Esophagus squamous epithelium (tissue), 5 donors: Measurements from ENCODE around the gene IRF3. TPM values are rescaled to one million over a fixed set of nuclear protein-coding genes. Genes with fewer than 3 reads are reported as not detected.
A peak's percentile ranks its signal among the peaks of the same experiment; 100 is the strongest.

Experiments
- DNase-seq: peaks from one replicate; lab custom pipeline; 2025; lab: John Stamatoyannopoulos, UW
- H3K27ac ChIP-seq, 4 donors: fragments of 200-600 bp; sonication (generic); one replicate each; pipeline ENCODE4 v1.5.1; 2016 to 2019; ENCODE audit warnings: mild to moderate bottlenecking in 1 of 4
- H3K27me3 ChIP-seq, 4 donors: fragments of 200-600 bp; sonication (generic); 1 replicate in 3 of 4; 2 replicates in 1 of 4; pipeline versions ENCODE4 v1.5.1 to v1.6.0; 2017 to 2021; ENCODE audit warnings: antibody characterized with exemption in 1 of 4
- H3K36me3 ChIP-seq, 3 donors: fragments of 200-600 bp; sonication (generic); one replicate each; pipeline ENCODE4 v1.5.1; 2016 to 2019
- H3K4me1 ChIP-seq, 3 donors: fragments of 200-600 bp; sonication (generic); one replicate each; pipeline ENCODE4 v1.5.1; 2017 to 2019
- H3K4me3 ChIP-seq, 4 donors: fragments of 200-600 bp; sonication (generic); 1 replicate in 3 of 4; 2 replicates in 1 of 4; pipeline ENCODE4 v1.5.1; 2016 to 2019; ENCODE audit warnings: mild to moderate bottlenecking in 2 of 4, moderate library complexity in 1 of 4
- H3K9me3 ChIP-seq, 3 donors: fragments of 200-600 bp; sonication (generic); one replicate each; pipeline ENCODE4 v1.5.1; 2016 to 2019
- CTCF ChIP-seq, 6 experiments: fragments of 450-650 bp in 4 of 6; fragments of 200-600 bp in 2 of 6; sonication (generic) in 2 of 6; IDR thresholded peaks; one replicate each; pipeline ENCODE4 v1.5.1; 2016 to 2019; ENCODE audit warnings: antibody characterized with exemption in 6 of 6, mild to moderate bottlenecking in 4 of 6, moderate library complexity in 4 of 6
- POLR2A ChIP-seq, 4 donors: fragments of 450-650 bp; IDR thresholded peaks; one replicate each; pipeline ENCODE4 v1.6.1; 2017; ENCODE audit warnings: antibody characterized with exemption in 4 of 4, mild to moderate bottlenecking in 4 of 4, moderate library complexity in 3 of 4
- WGBS, 2 donors: methylation state at CpG; one replicate each; pipeline ENCODE4 v1.1.5; 2018; 5-methylcytosine and 5-hydroxymethylcytosine counted together
- intact Hi-C: fragments of 100-400 bp; cut with DNase I; formaldehyde crosslinking; loops from one replicate; pipeline ENCODE4 v1.15.0; 2022
- total RNA-seq, 4 donors: library from RNA; depleted of rRNA; stranded (reverse); fragments of >200 nt; gene quantifications; one replicate each; pipeline ENCODE4 v1.1.0, GENCODE V29; 2016
- donor health status: DM: yes; HTN: yes; CAD: no.

IRF3 gene
- total RNA-seq, 4 donors from 2014 or later, result 33.5 to 69.1 (median 49.4) TPM

GRCh38 chr19:49663224-49663623, 2.4 kb downstream of the IRF3 start:
- H3K4me1 ChIP-seq, result peaks cover 16 to 61% (median 19%) of the 10 kb centered on the region in 3 donors
- no peaks in the 10 kb centered on the region for H3K27me3 ChIP-seq
- no peaks in the 10 kb centered on the region for H3K9me3 ChIP-seq
- DNase-seq, result no peak
- intact Hi-C loops, result no loop called here
- H3K4me3 ChIP-seq, result no peak overlapping the region
- 74 to 75% methylated on average over 7 to 10 of the region's 12 CpGs for WGBS, 2 donors
- H3K27ac ChIP-seq, result peak overlapping the region in 3 of 4 donors; percentile 84 to 98 (median 97)
- H3K36me3 ChIP-seq, result peaks cover 16 to 50% (median 38%) of the 10 kb centered on the region in 3 donors
- no peak for TF ChIP-seq POLR2A (IDR thresholded peaks at IDR 0.05)
- no peak for TF ChIP-seq CTCF (IDR thresholded peaks at IDR 0.05)

GRCh38 chr19:49662011-49662410, 3.6 kb downstream of the IRF3 start:
- TF ChIP-seq CTCF (IDR thresholded peaks at IDR 0.05), result no peak
- no peak for TF ChIP-seq POLR2A (IDR thresholded peaks at IDR 0.05)
- peaks cover 16 to 57% (median 18%) of the 10 kb centered on the region in 3 donors for H3K4me1 ChIP-seq
- peaks cover 28 to 62% (median 48%) of the 10 kb centered on the region in 3 donors for H3K36me3 ChIP-seq
- no peak for DNase-seq
- no peaks in the 10 kb centered on the region for H3K27me3 ChIP-seq
- H3K27ac ChIP-seq, result no peak overlapping the region
- H3K4me3 ChIP-seq, result no peak overlapping the region
- WGBS, 2 donors, result 60% methylated on average over 1 of the region's 16 CpGs; no CpG with 5 or more reads in 1 of the 2 donors
- intact Hi-C loops, result no loop called here
- no peaks in the 10 kb centered on the region for H3K9me3 ChIP-seq

- Histone ChIP-seq H3K9me3 (no peaks in the 10 kb centered on the region), H3K27ac (no peak overlapping the region), H3K4me1 (peaks cover 8 to 45% (median 9%) of the 10 kb centered on the region in 3 donors), H3K27me3 (no peaks in the 10 kb centered on the region), H3K4me3 (no peak overlapping the region), H3K36me3 (peaks cover 42 to 77% (median 64%) of the 10 kb centered on the region in 3 donors)
- DNase-seq, result no peak
- TF ChIP-seq POLR2A (IDR thresholded peaks at IDR 0.05) (no peak), CTCF (IDR thresholded peaks at IDR 0.05) (no peak)
- WGBS, 2 donors, result 72 to 82% methylated on average over 6 to 9 of the region's 15 CpGs
- intact Hi-C loops, result no loop called here
Observed at GRCh38 chr19:49660338-49660961, 5.2 kb downstream of the IRF3 start.

- H3K4me1 ChIP-seq, result peaks cover 3 to 32% (median 4%) of the 10 kb centered on the region in 3 donors
- H3K27ac ChIP-seq, result no peak overlapping the region
- 89 to 100% methylated on average over 2 to 3 of the region's 12 CpGs for WGBS, 2 donors
- no peak for TF ChIP-seq POLR2A (IDR thresholded peaks at IDR 0.05)
- TF ChIP-seq CTCF (IDR thresholded peaks at IDR 0.05), result no peak
- H3K4me3 ChIP-seq, result no peak overlapping the region
- no peaks in the 10 kb centered on the region for H3K27me3 ChIP-seq
- DNase-seq, result no peak
- H3K36me3 ChIP-seq, result peaks cover 54 to 94% (median 79%) of the 10 kb centered on the region in 3 donors
- intact Hi-C loops, result no loop called here
- H3K9me3 ChIP-seq, result no peaks in the 10 kb centered on the region
Observed at GRCh38 chr19:49658566-49659442, 6.9 kb downstream of the IRF3 start.

GRCh38 chr19:49658139-49658517, 7.5 kb downstream of the IRF3 start:
- intact Hi-C loops, result no loop called here
- Histone ChIP-seq H3K27me3 (no peaks in the 10 kb centered on the region), H3K4me1 (peaks cover 0 to 25% (median 0%) of the 10 kb centered on the region in 3 donors), H3K36me3 (peaks cover 61 to 100% (median 86%) of the 10 kb centered on the region in 3 donors), H3K4me3 (no peak overlapping the region), H3K9me3 (no peaks in the 10 kb centered on the region), H3K27ac (no peak overlapping the region)
- WGBS, 2 donors, result no CpG with 5 or more reads among the region's 15 CpGs
- no peak for TF ChIP-seq POLR2A (IDR thresholded peaks at IDR 0.05)
- DNase-seq, result no peak
